NCI-H146 treated with DMSO at 0.1 percent for 48 hours (cell line): Measurements from ENCODE around the gene KIAA0586.
"Not testable (repeated sequence)": the region's sequence is repeated elsewhere in the genome, so short reads cannot be mapped to it uniquely, and the experiment has no call there.

Experiments
- DNase-seq: peaks from one replicate; lab custom pipeline; 2025; ENCODE audit not compliant: unreplicated experiment; lab: John Stamatoyannopoulos, UW

KIAA0586 gene

GRCh38 chr14:58543253-58543652 is 115.7 kb downstream of the KIAA0586 start:
- no peak for DNase-seq

DNA sequence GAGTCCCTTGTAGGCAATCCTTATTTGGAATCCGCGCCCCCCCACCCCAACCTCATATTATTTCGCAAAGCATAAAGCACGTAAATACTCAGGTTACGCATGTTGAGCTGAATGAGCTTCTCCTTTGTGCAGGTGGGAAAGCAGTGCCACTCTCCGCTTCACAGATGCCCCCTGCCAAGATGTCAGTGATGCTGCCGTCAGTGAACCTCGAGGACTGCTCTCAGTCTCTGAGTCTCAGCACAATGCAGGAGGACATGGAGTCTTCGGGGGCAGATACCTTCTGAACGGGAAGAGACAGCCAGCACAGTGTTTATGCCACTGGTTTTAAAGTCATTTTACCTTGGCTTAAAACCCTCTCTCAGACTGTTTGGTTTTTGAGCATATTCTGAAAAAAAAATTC is 120.1 kb downstream of the KIAA0586 start:
- DNase-seq, result no peak

GRCh38 chr14:58549105-58549757 is 121.7 kb downstream of the KIAA0586 start:
- DNase-seq, result no peak

- DNase-seq, result no peak
Observed at GRCh38 chr14:58553959-58554358, 126.4 kb downstream of the KIAA0586 start.

DNA sequence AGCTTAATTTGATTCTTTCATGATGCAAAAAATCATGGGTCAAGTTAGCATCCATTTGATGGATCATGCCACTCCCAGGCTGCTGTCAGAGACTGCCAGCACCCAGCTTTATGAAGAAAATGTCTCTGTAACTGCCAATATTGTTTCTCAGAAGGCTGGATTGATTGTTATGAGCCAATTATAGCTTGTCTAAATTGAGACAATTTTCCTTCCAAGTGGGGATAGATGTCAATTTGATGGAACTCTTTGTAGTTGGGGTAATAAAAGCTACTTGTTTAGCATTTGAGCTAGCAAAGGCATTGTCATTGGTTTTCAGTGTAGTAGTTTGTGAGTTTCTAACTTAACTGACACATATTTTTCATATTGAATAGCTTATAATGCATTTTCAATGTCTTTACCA is 128.1 kb downstream of the KIAA0586 start:
- no peak for DNase-seq

GRCh38 chr14:58557242-58557641 is 129.7 kb downstream of the KIAA0586 start:
- DNase-seq, result no peak

GRCh38 chr14:58560208-58560607 is 132.7 kb downstream of the KIAA0586 start:
- no peak for DNase-seq

DNA sequence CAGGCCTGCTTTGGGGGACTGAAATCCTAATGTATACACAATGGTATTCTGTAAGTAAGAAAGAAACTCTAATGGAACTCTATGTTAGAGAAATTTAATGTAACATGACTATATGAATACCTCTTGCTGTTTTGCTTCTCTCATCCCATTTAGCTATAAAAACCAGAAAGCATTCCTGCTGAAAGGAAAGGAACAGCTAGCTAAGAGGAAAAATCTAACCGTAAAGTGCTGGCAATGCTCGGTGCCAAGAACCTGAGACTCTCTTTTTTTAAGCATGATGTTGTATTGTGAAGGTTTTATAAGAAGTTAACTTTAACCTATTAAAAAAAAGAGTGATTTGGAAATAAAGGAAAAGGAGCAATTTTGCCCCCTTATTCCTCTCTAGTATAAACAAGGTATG is 134.6 kb downstream of the KIAA0586 start:
- no peak for DNase-seq

- no peak for DNase-seq
Observed at GRCh38 chr14:58563978-58564377, 136.5 kb downstream of the KIAA0586 start.

GRCh38 chr14:58565832-58566231 is 138.3 kb downstream of the KIAA0586 start:
- no peak for DNase-seq

- no peak for DNase-seq
Observed at GRCh38 chr14:58566979-58567378, 139.5 kb downstream of the KIAA0586 start.

GRCh38 chr14:58568322-58568721 is 140.8 kb downstream of the KIAA0586 start:
- no peak for DNase-seq

GRCh38 chr14:58571256-58571655 is 143.7 kb downstream of the KIAA0586 start:
- no peak for DNase-seq

- DNase-seq, result no peak
Observed at GRCh38 chr14:58571769-58572472, 144.4 kb downstream of the KIAA0586 start.

GRCh38 chr14:58572473-58572853 is 144.9 kb downstream of the KIAA0586 start:
- DNase-seq, result no peak

DNA sequence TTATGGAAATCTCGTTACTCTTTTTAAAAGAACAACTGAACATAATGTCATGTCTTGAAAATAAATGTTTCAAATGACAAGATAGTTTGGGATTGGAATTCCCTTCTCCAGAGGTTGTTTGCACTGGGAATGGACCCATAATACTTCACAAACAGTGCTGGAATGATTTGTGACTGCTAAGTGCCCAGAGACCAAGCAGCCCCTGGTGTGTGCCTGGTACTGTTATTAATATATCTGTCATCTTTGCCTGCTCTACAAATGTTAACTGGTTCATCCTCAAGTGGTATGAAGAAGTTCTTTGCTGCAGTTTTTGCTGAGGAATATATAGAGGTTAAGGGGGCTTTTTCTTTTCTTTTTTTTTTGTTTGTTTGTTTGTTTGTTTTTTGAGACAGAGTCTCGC is 145.3 kb downstream of the KIAA0586 start:
- no peak for DNase-seq

DNA sequence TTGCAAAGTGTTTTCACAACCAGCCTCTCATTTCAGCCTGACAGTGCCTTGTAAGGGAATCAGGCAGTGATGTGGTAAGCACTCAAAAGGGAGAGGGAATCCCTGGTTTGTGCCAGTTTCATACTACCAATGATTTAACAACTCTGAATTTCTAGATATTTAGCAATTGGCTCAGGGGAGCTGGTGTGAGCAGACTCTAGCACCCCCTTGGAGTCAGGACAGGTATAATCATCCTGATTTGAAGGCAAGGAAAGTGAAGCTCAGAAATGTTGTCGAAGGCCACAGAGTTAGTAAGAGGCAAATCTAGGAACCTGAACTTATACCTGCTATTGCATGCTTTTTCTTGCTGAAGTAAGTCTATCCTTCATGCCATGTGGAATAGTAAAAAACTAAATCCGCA is 147.1 kb downstream of the KIAA0586 start:
- DNase-seq, result no peak

DNA sequence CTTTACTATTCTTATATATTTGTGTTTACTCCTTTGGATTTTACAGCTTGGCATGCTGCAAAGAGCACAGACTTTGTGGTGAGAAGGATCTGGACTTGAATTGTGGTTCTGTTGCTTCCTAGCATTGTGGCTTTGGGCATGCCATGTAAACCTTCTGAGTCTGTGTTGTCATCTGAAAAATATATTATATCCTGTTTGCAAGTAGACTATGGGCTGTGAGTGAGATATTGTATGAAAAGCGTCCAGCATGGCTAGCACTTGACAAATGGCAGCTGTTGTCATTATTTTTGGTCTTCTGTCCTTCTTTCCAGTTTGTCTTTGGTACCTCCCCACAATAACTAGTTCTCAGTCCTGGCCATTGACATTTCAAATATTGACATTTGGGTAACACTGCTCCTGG is 148.4 kb downstream of the KIAA0586 start:
- DNase-seq, result no peak

DNA sequence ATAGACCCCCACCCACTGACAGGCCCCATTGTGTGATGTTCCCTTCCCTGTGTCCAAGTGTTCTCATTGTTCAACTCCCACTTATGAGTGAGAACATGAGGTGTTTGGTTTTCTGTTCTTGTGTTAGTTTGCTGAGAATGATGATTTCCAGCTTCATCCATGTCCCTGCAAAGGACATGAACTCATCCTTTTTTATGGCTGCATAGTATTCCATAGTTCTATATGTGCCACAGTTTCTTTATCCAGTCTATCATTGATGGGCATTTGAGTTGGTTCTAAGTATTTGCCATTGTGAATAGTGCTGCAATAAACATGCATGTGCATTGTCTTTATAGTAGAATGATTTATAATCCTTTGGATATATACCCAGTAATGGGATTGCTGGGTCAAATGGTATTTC is 152.5 kb downstream of the KIAA0586 start:
- DNase-seq, result not testable (repeated sequence)

GRCh38 chr14:58581389-58581788 is 153.9 kb downstream of the KIAA0586 start:
- DNase-seq, result not testable (repeated sequence)

DNA sequence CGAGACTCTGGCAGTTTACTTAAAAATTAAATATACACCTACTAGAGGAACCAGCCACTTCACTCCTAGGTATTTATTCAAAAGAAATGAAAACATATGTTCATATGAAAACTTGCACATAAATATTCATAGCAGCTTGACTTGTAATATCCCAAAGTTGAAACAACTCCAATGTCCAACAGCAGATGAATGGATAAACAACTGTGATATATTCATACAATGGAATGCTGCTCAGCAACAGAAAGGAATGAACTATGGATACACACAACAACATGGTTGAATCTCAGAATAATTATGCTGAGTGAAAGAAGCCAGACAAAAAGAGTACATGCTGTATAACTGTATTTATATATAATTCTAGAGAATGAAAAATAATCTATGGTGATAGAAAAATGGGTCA is 156.9 kb downstream of the KIAA0586 start:
- DNase-seq, result no peak

- DNase-seq, result no peak
Observed at GRCh38 chr14:58587271-58587670, 159.8 kb downstream of the KIAA0586 start.

DNA sequence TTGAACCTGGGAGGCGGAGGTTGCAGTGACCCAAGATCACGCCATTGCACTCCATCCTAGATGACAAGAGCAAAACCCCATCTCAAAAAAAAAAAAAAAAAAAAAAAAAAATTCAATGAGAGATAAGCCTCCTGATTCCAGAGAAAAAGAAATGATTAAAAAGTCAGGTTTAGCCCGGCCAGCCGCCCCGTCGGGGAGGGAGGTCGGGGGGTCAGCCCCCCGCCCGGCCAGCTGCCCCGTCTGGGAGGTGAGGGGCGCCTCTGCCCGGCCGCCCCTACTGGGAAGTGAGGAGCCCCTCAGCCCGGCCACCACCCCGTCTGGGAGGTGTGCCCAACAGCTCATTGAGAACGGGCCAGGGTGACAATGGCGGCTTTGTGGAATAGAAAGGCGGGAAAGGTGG is 160.8 kb downstream of the KIAA0586 start:
- not testable (repeated sequence) for DNase-seq
